HCEC 1CT (cell line): ENCODE data around the gene PCDHA5.
"Not testable (repeated sequence)": the region's sequence is repeated elsewhere in the genome, so short reads cannot be mapped to it uniquely, and the experiment has no call there.

Experiments used
- DNase-seq: peaks from one replicate; pipeline ENCODE4 v3.0.0-alpha.2; 2017

The PCDHA5 gene

DNA sequence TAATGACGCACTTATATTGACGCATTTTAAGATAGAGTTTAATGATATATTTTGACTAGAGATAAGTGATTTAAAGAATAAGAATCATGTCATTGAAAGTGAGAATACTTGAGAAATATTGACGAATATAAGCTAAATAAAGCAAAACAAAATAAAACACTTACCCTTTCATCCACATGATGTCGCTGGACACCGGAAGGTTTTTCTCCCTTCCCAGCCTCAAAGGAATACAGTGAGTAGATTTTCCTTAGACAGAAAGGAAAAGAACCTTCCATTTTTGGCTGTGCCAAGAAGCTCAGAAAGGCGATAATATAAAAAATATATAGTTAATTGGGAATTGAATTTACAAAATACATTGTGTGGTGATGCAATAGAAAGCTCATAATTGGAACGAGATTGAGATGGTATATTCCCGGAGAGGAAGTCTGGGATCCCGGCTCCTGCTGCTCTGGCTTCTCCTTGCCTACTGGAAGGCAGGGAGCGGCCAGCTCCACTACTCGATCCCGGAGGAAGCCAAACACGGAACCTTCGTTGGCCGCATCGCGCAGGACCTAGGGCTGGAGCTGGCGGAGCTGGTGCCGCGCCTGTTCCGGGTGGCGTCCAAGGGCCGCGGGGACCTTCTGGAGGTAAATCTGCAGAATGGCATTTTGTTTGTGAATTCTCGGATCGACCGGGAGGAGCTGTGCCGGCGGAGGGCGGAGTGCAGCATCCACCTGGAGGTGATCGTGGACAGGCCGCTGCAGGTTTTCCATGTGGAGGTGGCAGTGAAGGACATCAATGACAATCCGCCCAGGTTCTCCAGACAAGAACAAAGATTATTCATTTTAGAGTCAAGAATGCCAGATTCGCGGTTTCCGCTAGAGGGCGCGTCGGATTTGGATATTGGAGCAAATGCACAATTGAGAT is at the start of gene PCDHA5:
TSS of gene PCDHA5 (plus strand) at position 239 of the 906 bp plus-strand sequence.
- no peak for DNase-seq

DNA sequence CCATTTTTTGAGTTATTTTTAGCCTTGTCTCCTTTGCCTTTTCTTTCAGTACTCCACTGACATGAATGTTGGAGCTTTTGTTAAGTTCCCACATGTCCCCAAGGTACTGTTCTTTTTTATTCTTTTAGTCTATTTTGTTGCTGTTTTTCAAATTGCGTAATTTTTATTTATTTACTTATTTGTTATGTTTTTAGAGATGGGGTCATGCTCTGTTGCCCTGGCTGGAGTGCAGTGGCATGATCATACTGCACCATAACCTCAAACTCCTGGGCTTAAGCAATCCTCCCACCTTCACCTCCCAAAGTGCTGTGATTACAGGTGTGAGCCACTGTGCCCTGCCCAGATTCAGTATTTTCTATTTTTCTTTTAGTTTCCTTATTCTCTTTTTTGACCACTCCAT is 40.9 kb upstream of the PCDHA5 start:
- no peak for DNase-seq

DNA sequence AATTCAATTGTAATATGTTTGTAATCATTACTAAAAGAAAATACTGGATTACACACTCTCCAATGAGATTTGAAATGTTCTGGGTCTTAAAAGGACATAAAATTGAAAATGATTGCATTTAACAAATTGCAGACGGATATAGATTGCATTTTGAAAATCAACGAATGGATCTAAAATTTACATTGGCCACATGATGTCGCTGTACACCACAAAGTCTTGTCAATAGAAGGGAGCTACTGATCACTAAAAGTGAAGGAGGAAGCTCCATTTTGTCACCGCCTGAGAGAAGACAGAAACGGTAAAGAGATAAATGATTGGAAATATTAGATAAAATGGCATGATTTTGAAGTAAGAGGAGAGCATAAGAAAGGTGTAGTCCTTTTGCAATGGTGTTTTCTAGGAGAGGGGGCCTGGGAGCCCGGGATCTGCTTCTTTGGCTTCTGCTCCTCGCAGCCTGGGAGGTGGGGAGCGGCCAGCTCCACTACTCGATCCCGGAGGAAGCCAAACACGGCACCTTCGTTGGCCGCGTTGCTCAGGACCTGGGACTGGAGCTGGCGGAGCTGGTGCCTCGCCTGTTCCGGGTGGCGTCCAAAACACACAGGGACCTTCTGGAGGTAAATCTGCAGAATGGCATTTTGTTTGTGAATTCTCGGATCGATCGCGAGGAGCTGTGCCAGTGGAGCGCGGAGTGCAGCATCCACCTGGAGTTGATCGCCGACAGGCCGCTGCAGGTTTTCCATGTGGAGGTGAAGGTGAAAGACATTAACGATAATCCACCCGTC is 35.3 kb upstream of the PCDHA5 start, which contains the start of gene PCDHA1:
TSS of gene PCDHA1 (plus strand) at position 236 of the 782 bp plus-strand sequence.
- DNase-seq: no peak

- not testable (repeated sequence) for DNase-seq
Measured at GRCh38 chr5:140787422-140787821, 34.0 kb upstream of the PCDHA5 start.

DNA sequence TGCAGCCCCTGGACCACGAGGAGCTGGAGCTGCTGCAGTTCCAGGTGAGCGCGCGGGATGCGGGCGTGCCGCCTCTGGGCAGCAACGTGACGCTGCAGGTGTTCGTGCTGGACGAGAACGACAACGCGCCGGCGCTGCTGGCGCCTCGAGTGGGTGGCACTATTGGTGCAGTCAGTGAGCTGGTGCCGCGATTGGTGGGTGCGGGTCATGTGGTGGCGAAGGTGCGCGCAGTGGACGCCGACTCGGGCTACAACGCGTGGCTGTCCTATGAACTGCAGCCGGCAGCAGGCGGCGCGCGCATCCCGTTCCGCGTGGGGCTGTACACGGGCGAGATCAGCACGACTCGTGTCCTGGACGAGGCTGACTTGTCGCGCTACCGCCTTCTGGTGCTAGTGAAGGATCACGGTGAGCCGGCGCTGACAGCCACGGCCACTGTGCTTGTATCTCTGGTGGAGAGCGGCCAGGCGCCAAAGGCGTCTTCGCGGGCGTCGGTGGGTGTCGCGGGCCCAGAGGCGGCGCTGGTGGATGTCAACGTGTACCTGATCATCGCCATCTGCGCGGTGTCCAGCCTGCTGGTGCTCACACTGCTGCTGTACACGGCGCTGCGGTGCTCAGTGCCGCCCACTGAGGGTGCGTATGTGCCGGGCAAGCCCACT is 33.4 kb upstream of the PCDHA5 start:
- not testable (repeated sequence) for DNase-seq

DNA sequence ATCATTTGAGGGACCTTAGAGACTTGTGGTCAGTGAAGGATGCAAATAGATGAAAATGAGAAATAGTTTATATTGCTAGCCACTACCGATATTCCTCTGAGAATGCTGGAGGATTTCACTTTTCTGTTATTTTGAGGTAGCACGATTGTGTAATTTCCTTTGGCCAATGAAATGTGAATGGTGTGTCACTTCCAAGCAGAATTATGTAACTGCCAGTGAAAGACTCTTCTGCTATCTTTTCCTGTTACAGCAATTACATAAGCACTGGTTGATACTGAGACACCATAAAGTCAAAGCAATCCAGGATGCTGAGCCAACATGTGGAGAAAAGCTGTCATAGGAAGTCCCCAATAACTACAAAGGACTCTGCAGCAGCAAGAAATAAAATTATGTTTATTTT is 30.3 kb upstream of the PCDHA5 start:
- no peak for DNase-seq

DNA sequence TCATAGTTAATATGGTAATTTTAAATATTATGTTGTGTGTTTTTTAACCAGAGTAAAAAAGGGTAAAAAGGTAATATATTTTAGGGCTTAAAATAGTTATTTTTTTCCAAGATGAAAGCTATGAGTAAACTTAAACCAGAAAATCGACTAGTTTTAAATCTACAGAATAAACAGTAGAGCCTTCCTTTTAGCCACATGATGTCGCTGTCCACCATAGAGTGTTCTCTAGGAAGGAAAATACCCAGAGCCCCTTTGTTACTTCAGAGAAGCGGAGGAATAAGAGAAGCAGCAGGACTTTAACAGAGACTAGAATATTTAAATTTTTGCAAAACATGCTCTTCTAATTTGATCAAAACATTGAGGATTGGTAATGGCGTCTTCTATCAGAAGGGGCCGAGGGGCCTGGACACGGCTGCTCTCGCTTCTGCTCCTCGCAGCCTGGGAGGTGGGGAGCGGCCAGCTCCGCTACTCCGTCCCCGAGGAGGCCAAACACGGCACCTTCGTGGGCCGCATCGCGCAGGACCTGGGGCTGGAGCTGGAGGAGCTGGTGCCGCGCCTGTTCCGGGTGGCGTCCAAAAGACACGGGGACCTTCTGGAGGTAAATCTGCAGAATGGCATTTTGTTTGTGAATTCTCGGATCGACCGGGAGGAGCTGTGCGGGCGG is 26.7 kb upstream of the PCDHA5 start, which contains the start of gene PCDHA2:
TSS of gene PCDHA2 (plus strand) at position 258 of the 664 bp plus-strand sequence.
- no peak for DNase-seq

GRCh38 chr5:140795259-140795641 is 26.2 kb upstream of the PCDHA5 start:
- DNase-seq: no peak

DNA sequence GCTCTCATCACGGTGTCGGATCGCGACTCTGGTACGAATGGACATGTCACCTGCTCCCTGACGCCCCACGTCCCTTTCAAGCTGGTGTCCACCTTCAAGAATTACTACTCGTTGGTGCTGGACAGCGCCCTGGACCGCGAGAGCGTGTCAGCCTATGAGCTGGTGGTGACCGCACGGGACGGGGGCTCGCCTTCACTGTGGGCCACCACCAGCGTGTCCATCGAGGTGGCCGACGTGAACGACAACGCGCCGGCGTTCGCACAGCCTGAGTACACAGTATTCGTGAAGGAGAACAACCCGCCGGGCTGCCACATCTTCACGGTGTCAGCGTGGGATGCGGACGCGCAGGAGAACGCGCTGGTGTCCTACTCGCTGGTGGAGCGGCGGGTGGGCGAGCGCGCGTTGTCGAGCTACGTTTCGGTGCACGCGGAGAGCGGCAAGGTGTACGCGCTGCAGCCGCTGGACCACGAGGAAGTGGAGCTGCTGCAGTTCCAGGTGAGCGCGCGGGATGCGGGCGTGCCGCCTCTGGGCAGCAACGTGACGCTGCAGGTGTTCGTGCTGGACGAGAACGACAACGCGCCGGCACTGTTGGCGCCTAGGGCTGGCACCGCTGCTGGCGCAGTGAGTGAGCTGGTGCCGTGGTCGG is 25.2 kb upstream of the PCDHA5 start:
- not testable (repeated sequence) for DNase-seq

DNA sequence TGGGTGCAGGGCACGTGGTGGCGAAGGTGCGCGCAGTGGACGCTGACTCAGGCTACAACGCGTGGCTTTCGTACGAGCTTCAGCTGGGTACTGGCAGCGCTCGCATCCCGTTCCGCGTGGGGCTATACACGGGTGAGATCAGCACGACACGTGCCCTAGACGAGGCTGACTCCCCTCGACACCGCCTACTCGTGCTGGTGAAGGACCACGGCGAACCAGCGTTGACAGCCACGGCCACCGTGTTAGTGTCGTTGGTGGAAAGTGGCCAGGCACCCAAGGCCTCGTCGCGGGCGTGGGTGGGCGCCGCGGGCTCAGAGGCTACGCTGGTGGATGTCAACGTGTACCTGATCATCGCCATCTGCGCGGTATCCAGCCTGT is 24.7 kb upstream of the PCDHA5 start:
- DNase-seq: no peak

DNA sequence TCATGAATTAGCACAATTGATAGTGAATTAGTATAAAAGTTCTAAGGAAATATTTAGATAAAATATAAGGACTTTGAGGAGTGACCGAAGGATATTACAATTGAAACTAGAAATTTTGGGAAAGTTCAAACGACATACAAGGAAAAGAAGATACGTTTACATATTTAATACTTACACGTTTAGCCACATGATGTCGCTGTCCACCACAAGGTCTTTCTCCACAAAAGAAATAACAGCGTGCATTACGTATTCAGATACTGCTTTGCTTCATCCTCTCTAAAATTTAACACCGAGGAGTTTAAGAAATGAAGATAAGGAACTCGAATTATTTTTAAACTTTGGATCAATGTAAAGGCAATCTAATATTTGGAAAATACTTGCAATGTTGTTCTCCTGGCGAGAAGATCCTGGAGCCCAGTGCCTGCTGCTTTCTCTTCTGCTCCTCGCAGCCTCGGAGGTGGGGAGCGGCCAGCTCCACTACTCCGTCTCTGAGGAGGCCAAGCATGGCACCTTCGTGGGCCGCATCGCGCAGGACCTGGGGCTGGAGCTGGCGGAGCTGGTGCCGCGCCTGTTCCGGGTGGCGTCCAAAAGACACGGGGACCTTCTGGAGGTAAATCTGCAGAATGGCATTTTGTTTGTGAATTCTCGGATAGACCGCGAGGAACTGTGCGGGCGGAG is 20.5 kb upstream of the PCDHA5 start, which contains the start of gene PCDHA3:
TSS of gene PCDHA3 (plus strand) at position 242 of the 678 bp plus-strand sequence.
- DNase-seq: no peak

GRCh38 chr5:140801494-140801841 is 19.9 kb upstream of the PCDHA5 start:
- no peak for DNase-seq

DNA sequence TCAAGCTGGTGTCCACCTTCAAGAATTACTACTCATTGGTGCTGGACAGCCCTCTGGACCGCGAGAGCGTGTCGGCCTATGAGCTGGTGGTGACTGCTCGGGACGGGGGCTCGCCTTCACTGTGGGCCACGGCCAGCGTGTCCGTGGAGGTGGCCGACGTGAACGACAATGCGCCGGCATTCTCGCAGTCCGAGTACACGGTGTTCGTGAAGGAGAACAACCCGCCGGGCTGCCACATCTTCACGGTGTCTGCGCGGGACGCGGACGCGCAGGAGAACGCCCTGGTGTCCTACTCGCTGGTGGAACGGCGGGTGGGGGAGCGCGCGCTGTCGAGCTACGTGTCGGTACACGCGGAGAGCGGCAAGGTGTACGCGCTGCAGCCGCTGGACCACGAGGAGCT is 19.0 kb upstream of the PCDHA5 start:
- DNase-seq: not testable (repeated sequence)

GRCh38 chr5:140802781-140803271 is 18.6 kb upstream of the PCDHA5 start:
- no peak for DNase-seq

- DNase-seq: no peak
Measured at GRCh38 chr5:140806834-140807775, 14.3 kb upstream of the PCDHA5 start, which contains the start of gene PCDHA4. PCDHA4 (plus strand) TSS chr5:140807068.

- DNase-seq: not testable (repeated sequence)
Measured at GRCh38 chr5:140808241-140808888, 13.0 kb upstream of the PCDHA5 start.

DNA sequence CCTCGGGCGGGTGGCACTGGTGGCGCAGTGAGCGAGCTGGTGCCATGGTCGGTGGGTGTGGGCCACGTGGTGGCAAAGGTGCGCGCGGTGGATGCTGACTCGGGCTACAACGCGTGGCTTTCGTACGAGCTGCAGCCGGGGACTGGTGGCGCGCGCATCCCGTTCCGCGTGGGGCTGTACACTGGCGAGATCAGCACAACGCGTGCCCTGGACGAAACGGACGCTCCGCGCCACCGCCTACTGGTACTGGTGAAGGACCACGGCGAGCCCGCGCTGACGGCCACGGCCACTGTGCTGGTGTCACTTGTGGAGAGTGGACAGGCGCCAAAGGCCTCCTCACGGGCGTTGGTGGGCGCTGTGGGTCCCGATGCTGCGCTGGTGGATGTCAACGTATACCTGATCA is 12.5 kb upstream of the PCDHA5 start:
- DNase-seq: no peak

DNA sequence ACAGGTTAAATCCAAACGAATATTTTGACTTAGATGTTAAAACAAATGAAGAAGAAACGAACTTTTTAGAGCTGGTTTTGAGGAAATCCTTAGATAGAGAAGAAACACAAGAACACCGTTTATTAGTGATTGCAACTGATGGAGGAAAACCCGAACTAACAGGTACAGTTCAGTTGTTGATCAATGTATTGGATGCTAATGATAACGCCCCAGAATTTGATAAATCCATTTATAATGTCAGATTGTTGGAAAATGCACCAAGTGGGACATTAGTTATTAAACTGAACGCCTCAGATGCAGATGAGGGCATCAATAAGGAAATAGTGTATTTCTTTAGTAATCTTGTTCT is 842 bp downstream of the PCDHA5 start:
- no peak for DNase-seq

DNA sequence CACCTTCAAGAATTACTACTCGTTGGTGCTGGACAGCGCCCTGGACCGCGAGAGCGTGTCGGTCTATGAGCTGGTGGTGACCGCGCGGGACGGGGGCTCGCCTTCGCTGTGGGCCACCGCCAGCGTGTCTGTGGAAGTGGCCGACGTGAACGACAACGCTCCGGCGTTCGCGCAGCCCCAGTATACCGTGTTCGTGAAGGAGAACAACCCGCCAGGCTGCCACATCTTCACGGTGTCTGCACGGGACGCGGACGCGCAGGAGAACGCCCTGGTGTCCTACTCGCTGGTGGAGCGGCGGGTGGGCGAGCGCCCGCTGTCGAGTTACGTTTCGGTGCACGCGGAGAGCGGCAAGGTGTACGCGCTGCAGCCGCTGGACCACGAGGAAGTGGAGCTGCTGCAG is 1.6 kb downstream of the PCDHA5 start:
- DNase-seq: not testable (repeated sequence)

DNA sequence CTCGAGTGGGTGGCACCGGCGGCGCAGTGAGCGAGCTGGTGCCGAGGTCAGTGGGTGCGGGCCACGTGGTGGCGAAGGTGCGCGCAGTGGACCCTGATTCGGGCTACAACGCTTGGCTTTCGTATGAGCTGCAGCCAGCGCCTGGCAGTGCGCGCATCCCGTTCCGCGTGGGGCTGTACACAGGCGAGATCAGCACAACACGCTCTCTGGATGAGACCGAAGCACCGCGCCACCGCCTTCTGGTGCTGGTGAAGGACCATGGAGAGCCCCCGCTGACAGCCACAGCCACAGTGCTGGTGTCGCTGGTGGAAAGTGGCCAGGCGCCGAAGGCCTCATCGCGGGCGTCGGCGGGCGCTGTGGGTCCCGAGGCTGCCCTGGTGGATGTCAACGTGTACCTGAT is 2.1 kb downstream of the PCDHA5 start:
- no peak for DNase-seq
